Colon (tissue), 2 donors: ENCODE data around the gene RADIL.

Experiments
- FAIRE-seq: peaks from 2 replicates; lab custom pipeline; 2012; peaks lifted over from hg19 to GRCh38; lab: Jason Lieb, UNC
- donor health status: control.
- donor health status: control.

Gene RADIL

DNA sequence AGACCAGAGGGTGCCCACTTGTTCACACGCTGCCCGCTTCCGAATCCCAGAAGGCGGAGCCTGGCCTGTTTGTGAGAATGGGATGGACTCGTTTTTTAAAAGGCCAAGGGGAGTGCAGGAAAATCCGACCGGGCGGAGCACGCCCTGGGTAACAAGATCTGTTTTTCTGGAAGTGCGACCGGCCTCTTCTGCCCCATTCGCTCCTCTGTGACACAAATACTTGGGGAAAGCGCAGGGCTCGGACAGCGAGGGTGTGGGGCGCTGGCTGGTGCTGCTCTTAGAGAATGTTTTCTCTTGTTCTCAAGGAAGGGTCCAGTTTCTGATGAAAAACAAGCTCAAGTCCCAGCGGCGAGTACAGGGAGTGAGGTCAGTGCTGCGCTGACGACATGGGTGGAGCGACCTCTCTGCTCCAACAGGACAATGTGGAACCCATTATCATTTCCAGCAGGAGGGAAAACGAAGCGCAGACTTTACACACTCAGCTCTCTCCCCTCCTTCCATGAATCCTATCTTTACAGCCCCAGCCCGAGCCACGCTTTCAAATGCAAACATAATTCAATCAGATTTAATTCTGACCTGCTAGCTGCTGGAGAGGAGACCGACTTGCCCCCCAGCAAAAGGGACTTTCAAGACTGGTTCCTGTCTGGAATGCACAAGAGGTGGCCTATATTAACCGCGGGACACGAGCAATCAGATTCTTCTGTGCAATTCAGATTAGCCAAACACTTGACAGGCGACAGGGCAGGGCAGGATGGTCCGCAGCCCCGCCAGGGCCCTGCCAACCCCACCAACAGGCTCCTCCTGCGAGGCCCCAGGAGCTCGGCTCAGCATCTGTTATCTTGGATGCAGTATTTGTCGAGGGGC lies 1.1 kb downstream of the RADIL start:
- no peak for FAIRE-seq

DNA sequence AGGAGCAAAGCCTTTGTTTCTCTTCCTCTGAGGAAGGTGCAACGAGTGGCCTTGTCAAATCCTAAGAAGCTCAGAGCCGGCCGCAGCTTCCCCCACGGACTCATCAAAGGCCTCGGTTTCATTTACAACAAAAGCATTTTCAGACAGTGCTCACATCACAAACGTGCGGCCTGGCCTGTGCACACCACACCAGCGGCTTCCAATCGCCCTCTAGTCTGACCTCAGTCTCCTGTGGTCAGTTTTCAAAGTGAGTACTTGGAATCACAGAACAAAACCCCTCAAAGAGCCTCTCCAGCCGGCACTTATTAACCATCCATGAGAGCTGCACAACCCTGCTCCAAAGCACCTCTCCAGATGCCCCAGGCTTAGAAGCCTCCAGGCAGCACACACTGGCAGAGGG lies 3.3 kb downstream of the RADIL start:
- no peak for FAIRE-seq

DNA sequence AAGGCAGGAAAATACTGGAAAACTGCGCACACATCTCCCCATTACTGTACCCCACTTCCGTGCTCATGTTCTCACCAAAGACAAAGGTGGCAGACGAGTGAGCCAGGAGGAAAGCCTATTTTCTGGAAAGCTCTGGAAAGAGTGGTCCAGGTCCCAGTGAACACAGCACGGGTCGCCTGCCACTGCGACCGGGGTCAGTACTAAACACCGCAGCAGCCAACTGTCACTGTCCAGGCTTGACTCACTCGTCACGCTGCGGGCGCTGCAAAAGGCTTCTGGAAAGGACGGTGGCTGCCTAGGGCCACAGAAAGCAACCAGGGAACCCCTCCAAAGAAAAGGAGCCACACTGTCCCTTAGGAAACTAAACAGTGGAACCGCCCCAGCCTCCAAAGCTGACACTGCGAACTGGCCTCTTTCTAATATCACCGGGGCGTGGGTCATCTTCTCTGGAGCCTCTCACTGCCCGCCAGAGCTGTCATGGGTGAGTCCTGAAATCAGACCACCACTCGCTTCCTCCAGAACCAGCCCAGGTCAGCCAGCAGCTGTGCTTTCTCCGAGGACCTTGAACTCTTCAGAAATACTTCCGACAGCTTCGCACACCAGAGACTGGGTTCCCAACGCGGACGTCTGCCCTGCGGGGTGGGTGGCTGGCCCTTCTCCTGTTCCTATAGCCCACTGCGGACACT lies 4.0 kb downstream of the RADIL start:
- no peak for FAIRE-seq

DNA sequence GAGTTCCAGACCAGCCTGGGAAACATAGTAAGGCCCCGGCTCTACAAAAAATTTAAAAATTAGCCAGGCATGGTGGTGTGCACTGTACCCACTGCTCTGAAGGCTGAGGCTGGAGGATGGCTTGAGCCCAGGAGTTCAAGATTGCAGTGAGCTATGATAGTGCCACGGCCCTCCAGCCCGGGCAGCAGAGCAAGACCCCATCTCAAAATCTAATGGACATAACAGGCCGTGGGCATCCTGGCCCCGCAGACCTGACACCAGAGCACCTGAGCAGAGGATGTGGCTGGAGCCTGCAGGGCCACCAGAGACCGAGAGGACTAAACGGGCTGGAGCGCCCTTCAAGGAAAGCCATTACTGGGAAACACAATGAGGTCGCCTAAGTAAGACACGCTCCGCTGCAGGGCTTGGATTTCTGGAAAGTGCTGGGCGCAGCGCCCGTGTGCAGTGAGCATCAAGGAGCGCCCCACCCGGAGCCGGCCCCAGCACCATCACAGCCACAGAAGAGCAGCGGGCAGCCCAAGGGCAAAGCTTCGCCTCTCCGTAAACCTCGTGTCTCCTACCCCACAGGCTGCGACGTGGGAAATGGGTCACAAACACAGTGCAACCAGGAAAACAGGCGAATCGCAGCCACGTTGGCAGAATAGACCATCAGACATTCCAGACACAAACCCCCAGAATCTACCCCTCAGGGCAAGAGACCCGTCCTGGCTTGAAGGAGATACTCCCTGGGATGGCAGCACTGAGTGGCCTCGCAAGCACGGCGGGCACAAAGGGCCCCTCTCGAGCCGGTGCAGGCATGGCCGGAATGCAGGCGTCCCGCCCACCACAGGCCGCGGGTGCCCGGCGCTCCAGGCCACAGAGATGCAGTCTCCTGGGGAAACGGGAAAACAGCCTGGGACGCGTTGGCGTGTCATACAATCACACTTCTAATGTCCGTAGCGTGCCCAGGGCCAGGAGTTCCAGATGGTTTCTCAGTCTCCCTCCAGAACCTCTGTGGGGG lies 4.9 kb downstream of the RADIL start:
- FAIRE-seq: no peak

DNA sequence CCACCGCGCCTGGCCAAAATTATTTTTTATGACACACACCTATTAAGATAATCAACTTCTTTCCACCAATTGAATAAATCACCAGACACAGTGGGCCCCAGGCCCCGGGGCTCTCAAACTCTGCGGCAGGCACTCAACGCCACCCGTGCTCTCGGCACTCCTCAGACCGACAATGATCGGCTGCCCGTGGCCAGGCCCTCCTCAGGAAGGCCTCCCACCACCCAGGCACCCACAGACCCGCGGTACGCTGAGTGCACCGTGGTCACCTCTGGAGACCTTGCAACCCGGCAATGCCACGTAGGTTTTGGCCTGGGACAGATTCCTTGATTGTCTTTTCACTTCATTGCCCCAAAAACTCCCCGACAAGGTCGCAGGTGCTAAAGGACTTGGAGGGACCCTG lies 6.9 kb downstream of the RADIL start:
- no peak for FAIRE-seq

DNA sequence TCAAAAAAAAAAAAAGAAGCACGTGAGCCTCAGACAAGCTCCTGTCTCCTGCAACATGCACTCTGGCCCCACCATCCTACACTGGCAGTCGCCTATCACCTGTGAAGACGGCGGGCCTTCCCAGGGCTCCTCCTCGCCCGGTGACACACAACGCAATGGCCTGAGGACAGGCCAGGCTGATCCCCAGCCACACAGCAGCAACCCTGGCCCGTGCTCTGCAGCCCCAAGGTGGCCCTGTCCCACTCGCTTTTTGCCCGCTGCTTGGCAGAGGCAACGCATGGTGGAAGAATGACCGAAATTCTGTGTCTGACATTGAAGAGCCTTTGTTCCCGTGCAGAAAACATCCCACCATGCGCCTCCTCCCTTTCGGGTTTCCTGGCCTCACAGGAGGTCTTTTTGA lies 8.1 kb downstream of the RADIL start:
- no peak for FAIRE-seq

DNA sequence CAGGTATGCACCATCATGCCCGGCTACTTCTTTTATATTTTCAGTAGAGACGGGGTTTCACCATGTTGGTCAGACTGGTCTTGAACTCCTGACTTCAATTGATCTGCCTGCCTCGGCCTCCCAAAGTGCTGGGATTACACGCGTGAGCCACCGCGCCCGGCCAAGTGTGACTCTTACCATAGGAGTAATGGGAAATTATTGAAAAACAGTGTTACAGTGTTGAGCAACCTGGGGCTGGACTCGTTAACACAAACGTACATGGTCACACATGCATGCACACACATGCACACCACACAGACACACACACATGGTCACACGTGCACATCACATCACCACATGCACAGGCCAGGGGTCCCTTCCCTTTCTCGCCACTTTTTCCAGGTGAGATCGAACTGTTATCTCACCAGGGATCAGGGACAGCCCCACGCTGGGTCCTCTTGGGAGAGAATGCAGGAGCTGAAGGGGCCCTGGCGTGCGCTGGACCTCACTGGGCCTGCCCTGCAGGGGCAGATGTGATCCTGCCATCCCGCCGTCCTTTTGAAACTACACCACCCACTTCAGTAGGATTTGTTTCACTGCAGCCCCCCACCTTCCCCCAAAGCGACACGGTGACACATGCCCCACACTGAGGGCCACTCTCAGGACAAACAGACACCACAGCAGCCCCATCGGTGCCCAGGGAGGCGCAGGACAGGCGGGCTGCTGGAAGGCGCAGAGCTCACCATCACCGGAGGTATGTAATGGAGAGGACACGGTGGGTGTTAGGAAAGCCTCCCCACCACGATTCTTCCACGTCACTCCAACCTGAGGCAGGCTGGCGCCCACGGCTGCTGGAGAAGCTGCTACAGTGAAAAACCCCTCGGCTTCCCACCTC lies 10.2 kb downstream of the RADIL start:
- FAIRE-seq: no peak

DNA sequence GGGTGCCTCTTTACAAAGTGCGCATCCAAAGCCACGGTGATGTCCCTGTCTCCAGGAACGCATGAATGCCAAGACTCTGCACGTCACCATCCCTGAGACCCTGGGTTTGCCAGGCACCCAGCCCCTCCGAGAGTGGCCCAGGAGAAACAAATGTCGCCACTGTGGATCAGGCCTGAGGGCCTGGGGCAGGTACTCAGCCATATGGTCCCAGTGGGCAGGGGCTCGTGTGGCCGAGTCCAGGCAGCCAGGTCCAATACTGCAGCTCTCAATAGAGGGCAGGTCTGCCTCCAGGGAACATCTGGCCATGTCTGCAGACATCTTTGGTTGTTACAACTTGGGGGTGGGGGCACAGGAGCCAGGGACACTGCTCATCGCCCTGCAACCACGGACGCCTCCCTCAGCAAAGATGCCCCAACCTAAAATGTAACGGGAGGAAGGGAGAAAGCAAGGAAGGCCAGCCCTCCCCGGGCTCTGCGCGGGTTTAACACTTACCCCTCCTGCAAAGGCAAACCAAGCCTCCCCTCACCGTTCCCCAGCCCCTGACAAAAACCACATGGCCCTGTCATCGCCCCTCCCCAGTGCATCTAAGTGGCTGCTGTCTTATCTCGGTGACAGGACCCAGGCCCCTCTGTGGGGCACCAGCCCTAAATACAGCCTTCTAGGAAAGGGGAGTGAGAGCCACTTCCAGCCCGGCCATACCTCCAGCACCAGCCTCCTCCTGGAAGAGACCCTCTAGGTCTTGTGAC lies 11.4 kb downstream of the RADIL start:
- FAIRE-seq: no peak

DNA sequence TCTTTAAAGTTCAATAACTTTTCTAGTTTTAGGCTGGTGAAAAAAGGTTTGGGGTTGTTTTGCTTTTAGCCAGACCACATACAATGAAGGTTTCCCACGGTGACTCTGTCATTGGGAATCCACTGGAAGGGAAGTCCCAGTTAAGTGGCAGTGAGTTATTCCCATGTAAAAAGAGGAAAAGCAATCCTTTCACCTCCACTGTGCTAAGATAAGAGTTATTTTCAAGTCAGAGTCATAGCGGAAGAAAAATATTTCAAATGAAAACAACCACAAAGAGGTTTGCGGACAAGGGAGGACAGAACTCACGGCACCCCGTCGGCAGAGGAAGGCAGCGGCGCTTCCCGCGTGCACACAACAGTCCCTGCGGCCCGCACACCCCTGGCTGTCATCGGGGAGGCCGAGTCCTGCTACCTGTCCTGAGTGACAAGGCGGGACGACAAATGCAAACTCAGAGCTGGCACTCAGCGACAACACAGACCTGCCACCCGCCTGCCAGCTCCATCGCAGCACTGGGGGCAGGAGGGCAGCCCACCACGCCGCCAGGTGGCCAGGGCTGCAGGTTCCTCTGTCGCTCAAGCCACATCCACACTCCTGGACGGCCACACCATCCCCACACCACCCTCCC lies 12.3 kb downstream of the RADIL start:
- no peak for FAIRE-seq

DNA sequence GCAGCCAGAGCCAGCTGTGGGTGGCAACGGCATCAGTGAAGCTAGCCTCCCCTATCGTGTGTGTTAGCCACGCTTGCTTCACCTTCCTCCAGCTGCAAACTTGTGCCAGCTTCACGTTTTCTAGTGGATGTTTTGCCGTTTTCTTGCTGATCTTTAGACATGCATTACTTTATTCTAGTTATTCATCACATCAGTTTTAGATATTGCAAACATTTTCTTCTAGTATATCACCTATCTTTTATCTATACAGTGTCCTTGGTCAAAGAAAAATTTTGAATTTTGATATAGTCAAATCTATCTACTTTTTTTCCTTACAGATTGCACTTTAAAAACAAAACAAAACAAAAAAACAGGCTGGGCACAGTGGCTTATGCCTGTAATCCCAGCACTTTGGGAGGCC lies 15.0 kb downstream of the RADIL start:
- FAIRE-seq: no peak

DNA sequence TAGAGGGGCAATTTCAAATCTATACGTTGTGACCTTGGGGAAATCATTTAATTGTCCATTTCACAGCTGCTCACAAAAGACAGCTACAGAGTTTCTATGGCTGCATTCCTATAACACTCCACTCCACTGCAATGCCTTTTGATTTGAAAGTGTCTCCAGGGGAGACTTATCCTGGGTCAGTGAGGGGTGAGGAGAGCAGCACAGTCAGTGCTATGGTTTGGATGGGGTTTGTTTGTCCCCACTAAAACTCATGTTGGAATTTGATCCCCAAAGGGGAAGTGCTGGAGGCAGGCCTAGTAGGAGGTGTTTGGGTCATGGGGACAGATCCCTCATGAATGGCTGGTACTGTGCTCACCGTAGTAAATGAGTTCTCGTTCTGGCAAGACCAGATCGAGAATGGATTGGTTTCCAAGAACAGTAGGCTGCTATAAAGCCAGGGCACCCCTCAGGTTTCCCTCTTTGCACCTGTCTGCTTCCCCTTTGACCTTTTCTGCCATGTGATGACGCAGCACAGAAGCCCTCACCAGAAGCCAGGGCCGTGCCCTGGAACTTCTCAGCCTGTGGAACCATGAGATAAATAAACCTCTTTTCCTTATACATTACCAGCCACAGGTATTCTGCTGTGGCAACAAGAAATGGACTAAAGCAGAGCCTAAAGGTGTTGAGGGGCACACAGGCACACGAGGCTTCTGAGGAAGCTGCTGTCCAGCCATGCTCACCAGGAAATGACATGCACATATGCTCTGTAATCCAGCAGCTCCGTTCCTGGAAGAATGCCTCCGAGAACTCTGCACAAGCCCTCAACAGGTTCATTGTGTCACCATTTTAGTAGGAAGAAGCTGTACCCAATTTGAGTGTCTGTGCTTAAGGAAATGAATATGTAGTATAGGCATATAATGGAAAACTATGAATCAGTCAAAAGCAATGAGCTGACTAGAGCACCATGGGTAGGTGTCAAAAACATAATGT lies 16.7 kb downstream of the RADIL start:
- FAIRE-seq: no peak

DNA sequence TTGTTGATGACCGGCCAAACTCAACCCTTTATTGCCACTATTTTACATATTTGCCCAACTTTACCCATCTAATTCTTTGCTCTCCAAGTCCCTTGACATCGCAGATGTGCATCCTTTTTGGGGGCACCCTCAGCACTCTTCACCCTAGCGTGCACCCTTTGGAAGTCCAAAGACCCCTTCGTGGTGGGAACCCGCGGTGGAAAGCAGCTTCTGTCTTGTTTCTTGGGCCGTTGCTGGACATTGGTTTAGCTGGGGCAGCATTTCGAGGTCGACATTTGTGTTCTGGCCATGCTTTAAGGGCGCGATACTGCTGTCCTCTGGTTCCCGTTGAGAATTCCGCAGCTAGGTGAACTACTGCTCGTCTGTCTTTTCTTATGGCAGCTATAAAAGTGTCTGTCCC lies 21.4 kb downstream of the RADIL start:
- no peak for FAIRE-seq

DNA sequence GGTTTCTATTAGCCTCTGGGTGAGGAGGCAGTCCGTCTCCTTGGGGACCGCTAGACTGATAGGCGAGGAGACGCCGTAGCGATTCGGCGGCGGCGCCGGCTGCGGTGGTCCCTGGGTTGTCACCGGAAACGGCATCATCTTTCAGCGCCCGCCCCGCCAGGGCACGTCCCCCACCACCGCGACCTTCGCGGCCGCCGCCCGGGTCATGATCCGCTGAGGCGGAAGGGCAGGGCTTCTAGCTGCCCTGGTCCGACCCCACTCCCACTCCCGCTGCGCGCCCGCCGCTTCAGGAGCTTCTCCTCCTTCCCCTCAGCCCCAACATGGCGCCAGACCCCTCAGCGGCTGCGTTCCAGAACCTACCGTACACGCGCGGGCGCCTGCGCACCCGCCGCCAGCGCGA lies 21.8 kb downstream of the RADIL start, which contains the start of gene PAPOLB:
Gene PAPOLB, minus strand, starts transcription at position 358 of the 400 bp plus-strand sequence. Its CDS starts 220 bp downstream, at position 138.
- FAIRE-seq: no peak

DNA sequence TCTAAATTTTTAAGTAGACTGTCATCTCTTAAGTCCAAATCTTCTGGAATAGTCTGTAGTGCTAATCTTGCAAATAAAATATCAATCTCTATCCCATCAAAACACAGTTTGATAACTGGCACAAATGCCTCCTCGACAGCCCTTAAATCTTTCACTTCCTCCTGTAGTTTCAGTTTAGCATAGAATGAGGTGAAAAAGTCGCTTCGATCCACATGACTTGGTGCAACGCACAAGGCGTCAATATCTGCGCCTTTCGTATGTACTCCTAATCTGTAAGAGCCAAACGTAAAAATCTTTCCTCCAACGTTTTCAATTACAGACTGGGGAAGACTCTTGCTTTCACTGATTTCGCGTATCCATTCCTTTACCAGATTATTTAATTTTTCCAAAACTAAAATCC lies 22.3 kb downstream of the RADIL start:
- no peak for FAIRE-seq

DNA sequence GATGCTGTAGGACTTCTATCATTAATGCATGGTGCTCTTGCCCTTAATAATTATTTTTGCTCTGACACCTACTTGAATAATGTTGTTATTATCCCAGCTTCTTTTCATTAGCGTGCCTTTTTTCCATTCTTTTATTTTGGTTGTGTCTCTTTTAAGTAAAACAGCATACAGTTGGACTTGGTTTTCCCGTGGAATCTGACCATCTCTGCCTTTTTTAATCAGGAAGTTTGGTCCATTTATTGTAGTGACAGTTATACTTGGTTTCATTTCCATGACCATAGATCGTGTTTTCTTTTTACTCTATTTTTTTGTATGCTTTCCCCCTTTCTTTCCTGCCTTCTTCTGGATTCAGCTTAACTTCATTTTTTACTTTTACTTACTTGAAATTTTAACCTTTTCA lies 26.3 kb downstream of the RADIL start:
- no peak for FAIRE-seq

DNA sequence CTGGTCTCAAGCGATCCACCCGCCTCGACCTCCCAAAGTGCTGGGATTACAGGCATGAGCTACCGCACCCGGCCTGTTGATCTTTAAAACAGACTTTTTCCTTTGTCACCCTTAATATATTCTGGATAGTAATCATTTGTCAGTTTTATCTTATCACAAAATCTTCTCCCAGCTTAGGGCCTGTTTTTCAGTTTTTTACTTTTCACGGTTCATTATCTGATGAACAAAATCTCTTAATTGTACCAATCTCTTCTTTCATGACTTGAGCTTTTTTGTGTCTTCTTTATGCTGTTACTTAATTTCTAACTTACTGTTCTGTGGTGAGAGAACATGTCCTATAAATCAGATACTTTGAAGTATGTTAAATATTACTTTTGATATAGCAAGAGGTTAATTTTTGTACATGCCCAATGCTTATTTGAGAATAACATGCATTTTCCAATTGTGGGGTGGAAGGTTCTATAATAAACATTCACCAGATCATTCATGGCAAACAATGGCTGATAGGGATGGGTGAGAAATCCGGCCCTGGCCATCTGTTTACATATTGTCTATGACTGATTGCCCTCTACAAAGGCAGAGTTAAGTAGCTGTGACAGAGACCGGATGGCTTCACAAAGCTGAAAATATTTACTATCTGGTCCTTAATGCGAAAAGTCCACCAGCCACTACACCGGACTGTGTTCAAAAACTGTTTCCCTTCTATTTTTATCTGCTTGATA lies 27.0 kb downstream of the RADIL start:
- no peak for FAIRE-seq

DNA sequence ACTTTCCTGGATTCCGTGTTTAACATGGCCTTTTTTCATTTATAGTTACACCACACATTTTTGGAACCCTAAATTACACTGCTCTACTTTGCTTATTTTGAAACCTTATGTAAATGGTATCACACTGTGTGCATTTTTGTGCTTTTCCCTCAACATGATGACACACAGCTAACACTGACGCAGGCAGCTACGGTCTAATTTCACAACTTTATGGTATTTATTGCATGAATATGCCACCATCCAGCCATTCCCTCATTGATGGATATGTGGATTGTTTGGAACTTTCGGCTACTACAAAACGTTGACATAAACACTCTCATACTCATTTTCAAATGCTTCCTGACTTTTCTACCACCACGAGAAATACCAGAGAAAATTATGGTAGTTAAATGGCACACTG lies 28.6 kb downstream of the RADIL start:
- FAIRE-seq: no peak
